UCSD-AML1 (cell line): Measurements from ENCODE around the gene OR6B1.
"Not testable (repeated sequence)": the region's sequence is repeated elsewhere in the genome, so short reads cannot be mapped to it uniquely, and the experiment has no call there.

Experiments used
- DNase-seq: peaks from one replicate; lab custom pipeline; 2025; ENCODE audit not compliant: unreplicated experiment; lab: John Stamatoyannopoulos, UW

OR6B1 gene

GRCh38 chr7:144004703-144005102 lies 4.6 kb downstream of the OR6B1 start:
- DNase-seq = no peak

- DNase-seq = no peak
Observed at GRCh38 chr7:144006029-144006691, 6.0 kb downstream of the OR6B1 start.

GRCh38 chr7:144006692-144007042 lies 6.5 kb downstream of the OR6B1 start:
- DNase-seq = no peak

- no peak for DNase-seq
Observed at GRCh38 chr7:144009361-144009760, 9.2 kb downstream of the OR6B1 start.

GRCh38 chr7:144010061-144010460 lies 9.9 kb downstream of the OR6B1 start:
- DNase-seq = not testable (repeated sequence)

- DNase-seq = not testable (repeated sequence)
Observed at GRCh38 chr7:144010821-144011220, 10.7 kb downstream of the OR6B1 start.

- DNase-seq = no peak
Observed at GRCh38 chr7:144011458-144012230, 11.5 kb downstream of the OR6B1 start.

GRCh38 chr7:144018065-144018464 lies 17.9 kb downstream of the OR6B1 start:
- DNase-seq = no peak

- DNase-seq = no peak
Observed at GRCh38 chr7:144019457-144019856, 19.3 kb downstream of the OR6B1 start.

GRCh38 chr7:144020340-144020739 lies 20.2 kb downstream of the OR6B1 start:
- DNase-seq = no peak

GRCh38 chr7:144022169-144022568 lies 22.0 kb downstream of the OR6B1 start:
- DNase-seq = no peak

GRCh38 chr7:144023171-144023827 lies 23.2 kb downstream of the OR6B1 start:
- no peak for DNase-seq

GRCh38 chr7:144024213-144024612 lies 24.1 kb downstream of the OR6B1 start:
- DNase-seq = no peak

GRCh38 chr7:144026203-144026883 lies 26.2 kb downstream of the OR6B1 start:
- DNase-seq = no peak

- no peak for DNase-seq
Observed at GRCh38 chr7:144027070-144027469, 26.9 kb downstream of the OR6B1 start.

- DNase-seq = no peak
Observed at GRCh38 chr7:144027974-144028373, 27.9 kb downstream of the OR6B1 start.

- no peak for DNase-seq
Observed at GRCh38 chr7:144028547-144028946, 28.4 kb downstream of the OR6B1 start.

- DNase-seq = no peak
Observed at GRCh38 chr7:144032516-144032915, 32.4 kb downstream of the OR6B1 start.

GRCh38 chr7:144032985-144033709 lies 33.0 kb downstream of the OR6B1 start:
- DNase-seq = no peak

- DNase-seq = no peak
Observed at GRCh38 chr7:144035385-144035784, 35.3 kb downstream of the OR6B1 start.

GRCh38 chr7:144036302-144036885 lies 36.3 kb downstream of the OR6B1 start:
- DNase-seq = no peak
